Fibroblast of upper back skin (primary cell): ENCODE data around the gene HMX1.

Experiments used
- DNase-seq: peaks from one replicate; pipeline ENCODE4 v3.0.0-alpha.2; 2013

Gene HMX1

GRCh38 chr4:8909548-8909947, 37.9 kb upstream of the HMX1 start:
- no peak for DNase-seq

- DNase-seq: no peak
Measured at GRCh38 chr4:8908206-8908893, 36.7 kb upstream of the HMX1 start.

GRCh38 chr4:8907596-8908205, 36.1 kb upstream of the HMX1 start:
- no peak for DNase-seq

- DNase-seq: no peak
Measured at GRCh38 chr4:8906991-8907595, 35.5 kb upstream of the HMX1 start.

GRCh38 chr4:8906668-8906970, 35.0 kb upstream of the HMX1 start:
- DNase-seq: no peak

GRCh38 chr4:8905773-8906667, 34.4 kb upstream of the HMX1 start:
- DNase-seq: no peak

- no peak for DNase-seq
Measured at GRCh38 chr4:8905226-8905772, 33.7 kb upstream of the HMX1 start.

- DNase-seq: no peak
Measured at GRCh38 chr4:8904666-8905065, 33.0 kb upstream of the HMX1 start.

- DNase-seq: no peak
Measured at GRCh38 chr4:8904041-8904501, 32.4 kb upstream of the HMX1 start.

- DNase-seq: no peak
Measured at GRCh38 chr4:8901335-8901734, 29.7 kb upstream of the HMX1 start.

- DNase-seq: no peak
Measured at GRCh38 chr4:8900588-8900987, 28.9 kb upstream of the HMX1 start.

- no peak for DNase-seq
Measured at GRCh38 chr4:8898419-8898818, 26.8 kb upstream of the HMX1 start.

GRCh38 chr4:8897251-8898167, 25.9 kb upstream of the HMX1 start:
- no peak for DNase-seq

- DNase-seq: no peak
Measured at GRCh38 chr4:8896506-8896905, 24.9 kb upstream of the HMX1 start.

GRCh38 chr4:8896071-8896470, 24.4 kb upstream of the HMX1 start:
- DNase-seq: no peak

GRCh38 chr4:8895295-8895694, 23.7 kb upstream of the HMX1 start:
- DNase-seq: no peak

GRCh38 chr4:8894424-8894816, 22.8 kb upstream of the HMX1 start:
- DNase-seq: no peak

GRCh38 chr4:8893624-8894423, 22.2 kb upstream of the HMX1 start:
- no peak for DNase-seq

- no peak for DNase-seq
Measured at GRCh38 chr4:8893227-8893623, 21.6 kb upstream of the HMX1 start.

GRCh38 chr4:8892556-8893226, 21.1 kb upstream of the HMX1 start:
- DNase-seq: no peak
